NCI-H1436 (cell line): ENCODE results near the gene CTBP2.
"Not testable (repeated sequence)": the region's sequence is repeated elsewhere in the genome, so short reads cannot be mapped to it uniquely, and the experiment has no call there.

Source experiments
- DNase-seq: peaks from one replicate; lab custom pipeline; 2025; lab: John Stamatoyannopoulos, UW

Gene CTBP2

DNA sequence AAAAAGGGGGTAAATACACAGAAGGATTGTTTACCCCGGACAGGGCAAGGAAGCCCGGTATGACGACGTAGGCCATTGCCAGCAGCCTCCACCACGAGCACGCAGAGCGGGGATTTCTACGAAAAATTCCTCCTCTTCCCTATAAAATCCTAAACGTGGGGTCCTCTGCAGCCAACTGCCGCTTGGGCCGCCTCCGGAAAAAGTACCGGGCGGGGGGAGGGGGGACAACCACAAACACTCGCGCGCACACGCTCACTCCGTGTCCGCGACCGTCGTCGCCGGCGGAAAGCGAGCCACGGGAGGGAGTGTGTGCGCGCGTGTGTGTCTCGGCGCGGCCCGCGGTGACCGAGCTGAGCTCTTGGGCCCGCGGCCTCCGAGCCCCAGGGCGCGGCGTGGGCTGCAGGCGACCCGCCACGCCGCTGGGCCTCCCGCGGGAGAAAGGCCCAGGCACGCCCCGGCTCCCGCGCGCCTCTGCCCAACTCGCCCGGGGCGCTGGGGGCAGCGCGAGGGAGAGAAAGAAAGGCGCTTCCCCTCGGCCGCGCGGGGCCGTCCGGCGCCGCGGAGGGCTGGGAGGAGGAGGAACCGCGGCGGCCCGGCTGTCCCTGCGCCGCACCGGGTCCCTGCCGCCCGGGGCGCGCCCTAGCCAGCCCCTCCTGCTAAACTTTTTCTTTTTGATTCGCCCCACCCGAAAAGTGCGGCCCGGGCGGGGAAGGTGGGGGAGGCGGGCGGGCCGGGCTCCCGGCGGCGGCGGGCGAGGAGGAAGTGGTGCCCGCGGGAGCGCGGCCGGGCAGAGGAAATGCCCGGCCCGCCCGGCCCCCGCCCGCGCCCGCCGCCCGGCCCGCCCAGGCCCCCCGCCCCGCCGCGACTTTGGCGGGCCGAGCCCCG, 1.5 kb downstream of the CTBP2 start:
- no peak for DNase-seq

GRCh38 chr10:125158275-125158600, 2.1 kb downstream of the CTBP2 start:
- DNase-seq = no peak

GRCh38 chr10:125157505-125157904, 2.9 kb downstream of the CTBP2 start:
- no peak for DNase-seq

DNA sequence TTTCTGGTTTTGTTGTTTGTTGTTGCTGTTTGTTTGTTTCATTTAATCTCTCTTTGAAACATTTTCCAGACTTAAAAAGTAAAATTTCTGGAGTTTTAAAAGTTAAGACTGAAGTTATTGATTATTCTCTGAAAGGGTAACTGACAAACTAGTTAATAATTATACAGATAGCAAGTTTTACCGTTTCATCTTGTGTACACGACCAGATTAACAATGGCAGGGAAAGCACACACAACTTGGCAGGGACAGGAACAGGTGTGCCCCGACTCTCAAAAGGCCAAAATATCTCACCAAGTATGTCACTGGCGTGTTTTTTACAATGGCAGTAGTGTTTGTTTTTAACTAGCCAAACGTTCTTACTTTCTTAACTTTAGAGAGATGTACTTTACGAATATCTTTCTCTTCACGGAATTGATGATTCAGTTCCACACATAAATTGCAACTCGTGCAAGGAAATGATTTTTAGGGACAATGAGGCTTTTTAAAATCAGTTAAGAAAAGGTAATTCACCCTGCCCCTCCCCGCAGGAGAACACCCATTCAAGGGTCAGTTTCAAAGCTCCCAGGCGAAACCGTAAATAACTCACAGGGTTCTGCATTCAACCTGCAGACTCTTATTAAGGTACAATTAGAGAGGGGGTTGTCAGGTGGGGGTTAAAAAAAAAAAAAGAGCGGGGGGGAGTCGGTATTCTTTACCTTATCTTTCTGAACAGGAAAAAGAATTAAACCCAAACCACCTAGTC, 3.5 kb downstream of the CTBP2 start:
- no peak for DNase-seq

- no peak for DNase-seq
Observed at GRCh38 chr10:125156196-125156595, 4.2 kb downstream of the CTBP2 start.

DNA sequence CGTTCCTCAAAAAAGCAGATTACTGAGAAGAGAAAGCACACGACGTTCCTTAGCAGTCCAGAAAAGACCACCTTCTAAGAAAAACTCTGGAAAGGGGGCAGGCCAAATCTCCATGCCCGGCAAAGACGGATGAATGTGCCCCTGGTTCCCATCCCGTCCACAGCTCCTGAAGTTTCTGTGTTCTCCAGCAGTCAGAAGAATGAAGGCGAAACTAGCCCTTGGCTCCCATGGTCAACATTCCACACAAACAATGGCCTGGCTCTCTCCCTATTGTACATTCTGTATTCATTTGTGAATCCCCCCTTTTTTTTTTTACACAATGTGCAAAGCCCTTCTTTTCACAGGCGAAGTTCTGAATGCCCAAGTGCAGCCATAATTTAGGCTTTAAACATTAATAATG, 5.3 kb downstream of the CTBP2 start:
- no peak for DNase-seq

GRCh38 chr10:125154529-125154928, 5.8 kb downstream of the CTBP2 start:
- DNase-seq = no peak

DNA sequence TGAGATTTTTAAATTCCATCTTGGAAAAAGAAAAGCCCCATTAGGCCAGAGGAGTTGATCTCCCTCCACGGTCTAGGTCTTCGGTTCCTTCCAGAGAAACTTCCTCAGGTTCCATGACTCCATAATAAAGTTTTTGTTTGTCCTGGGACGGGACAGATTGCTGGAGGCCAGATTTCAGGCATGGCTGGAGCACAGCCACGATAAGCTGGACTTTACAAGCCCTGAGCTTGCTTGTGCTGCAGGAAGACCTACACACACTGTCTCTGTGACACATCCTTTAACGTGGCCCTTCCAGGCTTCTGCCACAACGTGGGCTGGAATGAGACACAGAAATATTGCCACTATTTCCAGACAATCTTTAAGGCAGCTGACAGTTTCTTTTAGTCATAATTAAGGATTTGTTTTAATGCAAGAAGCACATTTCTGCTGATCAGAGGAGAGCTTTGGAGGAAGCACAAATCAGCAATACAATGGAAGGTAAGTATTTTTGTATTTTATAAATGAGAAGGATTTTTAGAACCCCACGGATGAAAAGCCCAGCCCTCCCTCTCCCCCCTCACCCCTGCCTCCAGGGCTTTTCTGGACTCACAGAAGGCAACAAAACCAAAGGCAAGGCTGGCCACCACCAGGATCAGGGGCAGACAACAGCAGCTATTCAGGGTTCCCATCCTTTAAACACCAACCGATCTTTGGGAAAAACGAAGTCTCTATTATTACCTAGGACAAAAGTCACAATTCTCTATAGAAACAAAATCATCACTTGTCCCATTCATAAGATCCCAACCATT, 6.5 kb downstream of the CTBP2 start:
- DNase-seq = no peak

DNA sequence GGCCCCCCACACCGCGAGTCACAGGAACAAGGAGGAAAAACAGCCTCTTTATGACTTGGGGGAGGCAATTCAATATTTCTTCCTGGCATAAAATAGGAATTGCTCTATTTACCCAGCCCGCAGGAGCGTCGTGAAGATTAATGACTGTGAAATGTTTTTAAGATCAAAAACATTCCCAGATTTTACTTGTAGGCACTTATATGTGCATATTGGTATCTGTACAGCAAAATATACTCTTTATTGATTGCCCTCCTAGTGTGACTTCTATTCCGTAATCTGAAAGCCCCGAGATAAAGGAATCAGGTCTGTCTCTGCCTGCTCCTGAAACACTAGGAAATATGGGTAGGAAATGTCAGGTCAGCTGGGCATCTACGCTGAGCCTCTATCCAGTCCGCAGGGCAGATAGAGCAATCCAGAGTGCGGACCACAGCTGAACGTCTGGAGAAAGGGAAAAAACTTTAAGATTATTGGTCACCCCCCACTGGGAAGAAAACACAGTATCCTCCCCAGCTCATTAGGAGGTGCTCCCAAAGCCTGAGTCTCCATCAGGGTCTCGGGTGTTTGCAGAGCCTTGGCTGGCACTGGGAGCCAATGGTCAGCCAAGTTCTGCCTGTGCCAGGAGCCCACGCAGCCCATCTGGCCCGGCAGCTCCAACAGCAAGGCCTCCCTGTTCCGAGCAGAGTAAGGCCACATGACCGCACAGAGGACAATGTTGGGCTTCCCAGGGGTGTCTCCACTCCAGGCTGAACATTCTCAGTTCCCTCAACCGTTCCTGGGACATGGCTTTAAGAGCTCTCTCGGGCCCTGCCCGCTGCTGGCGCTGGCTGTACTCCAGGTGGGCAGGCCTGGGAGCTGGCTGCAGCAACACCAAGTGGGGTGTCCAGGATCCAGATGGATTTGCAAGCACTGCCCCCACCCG, 7.7 kb downstream of the CTBP2 start:
- no peak for DNase-seq

DNA sequence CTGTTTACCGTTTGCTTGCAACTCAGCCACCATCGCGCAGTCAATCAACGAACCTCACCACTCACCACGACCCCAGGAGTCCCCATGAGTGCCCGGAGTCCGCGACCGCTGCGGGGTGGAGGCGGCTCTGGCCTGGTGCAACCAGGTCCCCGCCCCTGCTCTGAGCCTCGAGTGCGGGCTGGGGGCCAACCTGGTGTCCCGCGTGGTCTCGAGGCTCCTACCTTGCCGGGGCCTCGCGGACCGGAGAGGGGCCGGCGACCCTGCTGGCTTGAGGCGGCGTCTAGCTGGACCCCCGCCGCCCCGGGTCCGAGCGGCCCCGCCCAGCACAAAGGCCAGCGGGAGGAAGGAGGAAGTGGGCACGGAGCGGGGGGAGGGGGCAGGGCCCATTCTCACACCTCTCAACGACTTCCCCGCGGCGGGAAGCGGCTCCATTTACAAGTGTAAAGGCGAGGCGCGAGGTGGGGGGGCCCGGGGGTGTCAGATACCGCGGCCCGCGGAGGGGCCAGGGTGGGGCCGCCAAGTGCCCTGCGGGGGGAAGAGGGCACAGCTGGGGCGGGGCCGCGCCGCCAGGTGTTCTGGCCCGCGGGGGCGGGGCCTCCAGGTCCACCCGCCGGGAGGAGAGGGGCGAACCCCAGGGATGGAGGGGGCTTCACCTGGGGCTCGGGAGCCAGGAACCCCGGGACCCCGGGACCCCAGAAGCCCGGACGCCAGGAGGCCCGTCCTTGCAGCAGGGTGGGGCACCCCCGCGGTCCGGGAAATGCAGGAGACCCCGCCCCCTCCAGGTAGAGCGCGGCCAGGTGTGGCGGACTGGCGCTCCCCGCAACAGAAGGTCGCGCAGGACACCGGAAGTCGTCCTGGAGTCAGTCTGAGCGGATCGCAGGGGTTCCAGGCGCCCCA, 8.6 kb downstream of the CTBP2 start:
- no peak for DNase-seq

GRCh38 chr10:125151170-125151552, 9.2 kb downstream of the CTBP2 start:
- no peak for DNase-seq

- not testable (repeated sequence) for DNase-seq
Observed at GRCh38 chr10:125150376-125151083, 9.8 kb downstream of the CTBP2 start.

- DNase-seq = no peak
Observed at GRCh38 chr10:125149680-125150047, 10.7 kb downstream of the CTBP2 start.

GRCh38 chr10:125149036-125149679, 11.2 kb downstream of the CTBP2 start:
- peak; percentile 30 for DNase-seq

DNA sequence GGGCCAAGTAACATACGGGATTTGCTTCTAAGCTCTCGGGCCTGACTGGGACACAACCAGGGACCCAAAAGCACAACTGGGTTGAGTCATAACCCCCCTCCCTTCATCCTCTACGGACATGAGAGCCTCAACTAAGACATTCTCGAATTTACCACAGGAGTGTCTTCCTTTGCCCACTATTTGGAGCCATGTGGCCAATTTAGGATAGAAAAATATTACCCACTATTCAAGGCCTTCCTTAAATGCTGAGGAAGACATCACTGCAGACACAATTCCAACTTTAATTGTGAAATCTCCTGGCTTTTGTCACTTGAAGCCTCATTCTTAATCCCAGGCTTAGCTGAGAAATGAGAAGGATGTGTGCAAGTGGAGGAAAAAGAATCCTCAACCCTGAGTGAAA, 11.8 kb downstream of the CTBP2 start:
- no peak for DNase-seq

GRCh38 chr10:125147971-125148439, 12.4 kb downstream of the CTBP2 start:
- DNase-seq = no peak

GRCh38 chr10:125146791-125147579, 13.4 kb downstream of the CTBP2 start:
- DNase-seq = no peak

DNA sequence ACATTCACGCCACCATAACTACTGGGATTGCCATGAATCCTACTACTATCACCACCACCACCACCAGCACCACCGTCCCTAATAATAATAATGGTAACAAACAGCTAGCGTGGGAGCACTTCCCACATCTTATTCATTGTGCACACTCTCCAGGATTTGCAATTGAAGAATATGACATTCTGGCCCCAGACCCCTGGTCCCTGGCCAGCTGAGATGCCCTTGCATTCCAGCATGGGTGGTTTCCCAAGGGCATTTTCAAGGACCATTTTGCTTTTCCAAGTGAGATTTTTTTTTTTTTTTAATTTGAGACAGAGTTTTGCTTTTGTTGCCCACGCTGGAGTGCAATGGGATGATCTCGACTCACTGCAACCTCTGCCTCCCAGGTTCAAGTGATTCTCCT, 14.7 kb downstream of the CTBP2 start:
- DNase-seq = no peak
